ENCODE results near the gene SNRK. TPM values are rescaled to one million over a fixed set of nuclear protein-coding genes. Genes with fewer than 3 reads are reported as not detected.

SNRK gene
- total RNA-seq, 1 donor from 2014 or later: 26.1 TPM

GRCh38 chr3:43343185-43343584 is 56.8 kb downstream of the SNRK start:
- no peaks in the 10 kb centered on the region for H3K27me3 ChIP-seq
- no peaks in the 10 kb centered on the region for H3K4me1 ChIP-seq
- H3K36me3 ChIP-seq: peaks cover 13% of the 10 kb centered on the region
- peaks cover 11% of the 10 kb centered on the region for H4K20me1 ChIP-seq (ENCODE audit: low read depth)
- H3K9me3 ChIP-seq (ENCODE audit: low read depth): peaks cover 9% of the 10 kb centered on the region
- no peak overlapping the region for H3K4me2 ChIP-seq
- no peaks in the 10 kb centered on the region for H3F3A ChIP-seq (ENCODE audit: low read depth)
- no peak overlapping the region for H3K27ac Mint-ChIP-seq
- H3K79me2 ChIP-seq (ENCODE audit: low read depth): no peaks in the 10 kb centered on the region
- peaks cover 59% of the 10 kb centered on the region for H3K36me3 Mint-ChIP-seq
- H3K4me1 Mint-ChIP-seq: peaks cover 4% of the 10 kb centered on the region
- no peak overlapping the region for H3K4me3 Mint-ChIP-seq
- H3K9ac ChIP-seq: no peak overlapping the region
- H3K27me3 Mint-ChIP-seq (ENCODE audit: insufficient read depth, low read depth): no peaks in the 10 kb centered on the region
- no peak overlapping the region for H3K27ac ChIP-seq
- H3K9me3 Mint-ChIP-seq: peaks cover 13% of the 10 kb centered on the region
- no peak for DNase-seq (ENCODE audit: low spot score)
- no peak overlapping the region for H3K4me3 ChIP-seq
- no peak overlapping the region for H2AFZ ChIP-seq (replicated peaks)
- no peak for TF ChIP-seq CTCF (IDR thresholded peaks at IDR 0.05)
- no peak for TF ChIP-seq EZH2 (IDR thresholded peaks at IDR 0.05)
- no peak for TF ChIP-seq EZH2phosphoT487 (IDR thresholded peaks at IDR 0.05)

GRCh38 chr3:43343815-43344214 is 57.5 kb downstream of the SNRK start:
- no peak for DNase-seq (ENCODE audit: low spot score)
- H3K79me2 ChIP-seq (ENCODE audit: low read depth): no peaks in the 10 kb centered on the region
- no peak overlapping the region for H3K4me2 ChIP-seq
- no peak overlapping the region for H3K9ac ChIP-seq
- no peaks in the 10 kb centered on the region for H3K4me1 ChIP-seq
- H3K36me3 ChIP-seq: peaks cover 6% of the 10 kb centered on the region
- no peaks in the 10 kb centered on the region for H3F3A ChIP-seq (ENCODE audit: low read depth)
- Mint-ChIP-seq H3K4me1 (peaks cover 4% of the 10 kb centered on the region), H3K27ac (no peak overlapping the region), H3K4me3 (no peak overlapping the region), H3K27me3 (ENCODE audit: insufficient read depth, low read depth) (no peaks in the 10 kb centered on the region), H3K9me3 (peaks cover 6% of the 10 kb centered on the region), H3K36me3 (peaks cover 56% of the 10 kb centered on the region)
- H3K4me3 ChIP-seq: no peak overlapping the region
- peaks cover 4% of the 10 kb centered on the region for H3K9me3 ChIP-seq (ENCODE audit: low read depth)
- no peak overlapping the region for H3K27ac ChIP-seq
- H3K27me3 ChIP-seq: no peaks in the 10 kb centered on the region
- H2AFZ ChIP-seq (replicated peaks): no peak overlapping the region
- H4K20me1 ChIP-seq (ENCODE audit: low read depth): peaks cover 11% of the 10 kb centered on the region
- TF ChIP-seq EZH2 (IDR thresholded peaks at IDR 0.05): no peak
- no peak for TF ChIP-seq EZH2phosphoT487 (IDR thresholded peaks at IDR 0.05)
- TF ChIP-seq CTCF (IDR thresholded peaks at IDR 0.05): no peak

GRCh38 chr3:43344520-43344919 is 58.2 kb downstream of the SNRK start:
- peaks cover 4% of the 10 kb centered on the region for H3K4me1 Mint-ChIP-seq
- Histone ChIP-seq H3K27ac (no peak overlapping the region), H3K4me1 (no peaks in the 10 kb centered on the region), H3K9me3 (ENCODE audit: low read depth) (no peaks in the 10 kb centered on the region), H4K20me1 (ENCODE audit: low read depth) (peaks cover 11% of the 10 kb centered on the region), H2AFZ (replicated peaks) (no peak overlapping the region), H3K4me2 (no peak overlapping the region), H3F3A (ENCODE audit: low read depth) (no peaks in the 10 kb centered on the region), H3K36me3 (peaks cover 4% of the 10 kb centered on the region), H3K79me2 (ENCODE audit: low read depth) (no peaks in the 10 kb centered on the region), H3K4me3 (no peak overlapping the region), H3K27me3 (no peaks in the 10 kb centered on the region), H3K9ac (no peak overlapping the region)
- no peak for DNase-seq (ENCODE audit: low spot score)
- H3K4me3 Mint-ChIP-seq: no peak overlapping the region
- TF ChIP-seq EZH2 (IDR thresholded peaks at IDR 0.05) (no peak), CTCF (IDR thresholded peaks at IDR 0.05) (no peak), EZH2phosphoT487 (IDR thresholded peaks at IDR 0.05) (no peak)
- H3K27ac Mint-ChIP-seq: no peak overlapping the region
- H3K9me3 Mint-ChIP-seq: peaks cover 5% of the 10 kb centered on the region
- H3K27me3 Mint-ChIP-seq (ENCODE audit: insufficient read depth, low read depth): no peaks in the 10 kb centered on the region
- H3K36me3 Mint-ChIP-seq: peaks cover 58% of the 10 kb centered on the region

Data from neural progenitor cell (in vitro differentiated cells).